Activated T-helper 9 cell treated with anti-CD3 and anti-CD28 coated beads, Interleukin-2, amount 50 U/mL, for 16 hours (primary cell): ENCODE results near the gene GPBAR1.

ENCODE experiments used
- DNase-seq: peaks from one replicate; pipeline ENCODE4 v3.0.0-alpha.2; 2020; ENCODE audit warnings: low read depth

Gene GPBAR1

GRCh38 chr2:218244204-218244603, 16.6 kb upstream of the GPBAR1 start:
- no peak for DNase-seq

DNA sequence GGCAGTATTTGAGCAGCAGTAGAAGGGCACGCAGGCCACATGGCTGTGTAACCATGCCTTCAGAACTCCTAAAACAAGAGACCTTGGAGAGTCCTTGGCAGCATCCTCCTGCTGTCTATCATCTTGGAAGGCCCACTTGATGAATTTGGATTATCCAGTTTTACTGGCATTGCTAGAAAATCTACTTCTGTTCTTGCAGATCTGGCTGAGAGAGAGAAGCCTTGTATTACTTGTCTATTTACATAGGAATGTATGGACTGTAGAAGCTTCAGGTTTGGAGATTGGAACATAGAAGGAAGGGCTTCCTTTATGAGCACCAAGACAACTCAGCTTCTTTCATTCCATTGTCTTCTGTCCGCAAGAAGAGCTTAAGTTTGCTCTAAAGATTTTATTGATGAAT, 16.1 kb upstream of the GPBAR1 start:
- no peak for DNase-seq

DNA sequence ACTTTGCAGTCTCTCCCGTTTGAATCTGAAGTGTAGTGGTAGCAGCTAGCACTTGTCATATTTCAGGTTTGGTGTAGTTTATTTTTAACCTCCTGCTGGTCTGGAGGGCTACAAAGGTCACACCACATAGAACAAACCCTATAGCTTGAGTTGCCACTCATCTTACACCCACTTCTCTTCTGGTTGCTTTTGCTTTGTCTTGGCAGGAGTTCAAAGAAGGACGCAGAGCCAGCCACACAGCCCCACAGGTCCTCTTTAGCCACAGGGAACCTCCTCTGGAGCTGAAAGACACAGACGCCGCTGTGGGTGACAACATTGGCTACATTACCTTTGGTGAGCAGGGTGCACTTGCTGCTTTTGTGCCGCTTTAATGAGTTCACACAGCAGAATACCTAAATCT, 15.6 kb upstream of the GPBAR1 start:
- no peak for DNase-seq

DNA sequence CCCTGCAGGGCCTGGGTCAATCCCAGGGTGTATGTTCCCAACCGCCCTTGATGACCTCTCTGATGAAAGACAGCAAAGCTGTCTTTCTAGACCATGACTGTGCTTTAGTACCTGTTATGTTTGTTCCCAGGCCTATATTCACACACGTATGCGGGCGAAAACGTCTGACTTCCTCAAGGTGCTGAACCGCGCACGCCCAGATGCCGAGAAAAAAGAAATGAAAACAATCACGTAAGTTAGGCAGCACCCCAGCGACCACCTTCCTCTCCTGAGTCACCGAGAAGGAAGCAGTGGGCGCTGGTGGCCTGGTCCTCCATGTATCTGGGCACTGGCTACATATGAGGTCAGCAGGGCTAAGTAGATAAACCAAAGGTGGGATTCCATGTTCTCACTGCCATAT, 11.1 kb upstream of the GPBAR1 start:
- no peak for DNase-seq

DNA sequence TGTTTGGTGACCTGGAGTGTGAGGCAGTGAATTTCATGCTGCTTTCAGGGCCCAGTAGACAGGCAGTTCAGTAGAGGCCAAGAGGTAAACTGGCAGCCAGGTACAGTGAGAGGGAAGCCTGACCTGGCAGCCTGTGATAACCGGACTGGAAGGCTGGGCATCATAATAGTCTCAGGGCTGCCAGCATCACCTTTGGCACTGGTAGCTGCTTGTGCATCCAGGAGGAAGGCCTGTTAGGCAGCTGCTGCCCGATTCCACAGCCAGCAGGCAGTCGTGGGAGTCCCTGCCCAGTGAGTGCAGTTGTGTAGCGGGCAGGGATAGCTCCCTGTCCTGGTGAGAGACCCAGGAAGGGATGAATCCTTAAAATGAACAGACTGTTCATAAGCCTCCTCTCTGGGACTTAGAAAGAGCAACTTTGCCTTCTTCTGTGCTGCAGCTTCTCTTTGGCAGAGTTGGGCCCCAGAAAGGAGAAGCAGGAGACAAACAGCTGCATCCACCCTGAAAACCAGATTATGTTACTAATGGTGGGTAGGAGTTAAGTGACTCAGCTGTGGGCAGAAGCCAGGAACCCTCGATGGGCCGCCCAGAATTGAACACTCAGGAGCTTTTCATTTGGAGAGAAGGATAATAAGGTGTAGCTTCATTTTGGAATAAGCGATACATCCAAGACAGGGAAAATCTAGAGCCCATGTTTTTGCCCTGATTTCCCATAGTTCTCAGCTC, 8.1 kb upstream of the GPBAR1 start:
- no peak for DNase-seq

DNA sequence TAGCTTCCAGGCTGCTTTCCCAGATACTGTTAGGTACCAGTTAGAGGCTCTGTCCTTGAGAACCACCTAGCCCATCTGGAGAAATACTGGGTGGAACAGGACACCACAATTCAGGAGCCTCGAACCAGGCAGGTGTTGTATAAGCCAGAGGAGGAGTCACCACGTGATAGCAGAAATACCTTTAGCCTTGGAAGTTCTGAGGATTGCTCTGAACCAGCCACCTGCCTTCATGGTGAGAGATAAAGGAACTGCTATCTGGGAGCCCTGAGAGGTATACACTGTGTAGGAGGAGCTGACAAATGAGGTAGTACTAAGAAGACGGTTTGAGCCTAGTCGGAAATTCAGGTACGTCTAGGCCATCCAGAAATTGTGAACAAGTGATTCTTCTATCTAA, 7.6 kb upstream of the GPBAR1 start:
- no peak for DNase-seq

- DNase-seq: no peak
Measured at GRCh38 chr2:218255446-218255845, 5.4 kb upstream of the GPBAR1 start.

DNA sequence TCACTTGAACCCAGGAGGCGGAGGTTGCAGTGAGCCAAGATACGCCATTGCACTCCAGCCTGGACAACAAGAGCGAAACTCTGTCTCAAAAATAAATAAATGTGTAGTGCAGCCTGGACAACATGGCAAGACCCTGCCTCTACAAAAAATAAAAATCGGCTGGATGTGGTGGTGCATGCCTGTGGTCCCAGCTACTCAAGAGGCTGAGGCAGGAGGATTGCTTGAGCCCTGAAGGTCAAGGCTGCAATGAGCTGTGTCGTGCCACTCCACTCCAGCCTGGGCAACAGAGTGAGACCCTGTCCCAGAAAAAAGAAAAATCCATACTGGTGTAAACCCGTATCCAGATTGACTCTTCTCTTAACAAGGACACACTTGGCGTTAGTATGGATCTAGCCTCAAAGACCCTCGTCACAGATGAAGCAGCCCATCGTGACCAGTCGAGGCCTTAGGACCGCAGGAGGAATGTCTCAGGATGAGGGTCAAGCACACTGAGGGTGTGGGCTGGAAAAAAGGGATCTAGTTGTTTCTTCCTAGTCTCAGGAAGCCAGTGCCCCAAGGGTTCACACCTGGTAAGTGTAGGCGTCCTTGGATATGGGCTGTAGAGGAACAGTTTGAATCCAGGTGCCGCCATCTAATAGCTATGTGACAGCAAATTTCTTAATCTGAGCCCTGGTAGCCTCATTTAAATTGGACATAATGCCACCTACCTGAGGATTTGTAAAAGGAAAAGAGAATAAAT, 4.0 kb upstream of the GPBAR1 start:
- DNase-seq: no peak

- DNase-seq: peak; percentile 51
Measured at GRCh38 chr2:218257390-218257981, 3.3 kb upstream of the GPBAR1 start.

DNA sequence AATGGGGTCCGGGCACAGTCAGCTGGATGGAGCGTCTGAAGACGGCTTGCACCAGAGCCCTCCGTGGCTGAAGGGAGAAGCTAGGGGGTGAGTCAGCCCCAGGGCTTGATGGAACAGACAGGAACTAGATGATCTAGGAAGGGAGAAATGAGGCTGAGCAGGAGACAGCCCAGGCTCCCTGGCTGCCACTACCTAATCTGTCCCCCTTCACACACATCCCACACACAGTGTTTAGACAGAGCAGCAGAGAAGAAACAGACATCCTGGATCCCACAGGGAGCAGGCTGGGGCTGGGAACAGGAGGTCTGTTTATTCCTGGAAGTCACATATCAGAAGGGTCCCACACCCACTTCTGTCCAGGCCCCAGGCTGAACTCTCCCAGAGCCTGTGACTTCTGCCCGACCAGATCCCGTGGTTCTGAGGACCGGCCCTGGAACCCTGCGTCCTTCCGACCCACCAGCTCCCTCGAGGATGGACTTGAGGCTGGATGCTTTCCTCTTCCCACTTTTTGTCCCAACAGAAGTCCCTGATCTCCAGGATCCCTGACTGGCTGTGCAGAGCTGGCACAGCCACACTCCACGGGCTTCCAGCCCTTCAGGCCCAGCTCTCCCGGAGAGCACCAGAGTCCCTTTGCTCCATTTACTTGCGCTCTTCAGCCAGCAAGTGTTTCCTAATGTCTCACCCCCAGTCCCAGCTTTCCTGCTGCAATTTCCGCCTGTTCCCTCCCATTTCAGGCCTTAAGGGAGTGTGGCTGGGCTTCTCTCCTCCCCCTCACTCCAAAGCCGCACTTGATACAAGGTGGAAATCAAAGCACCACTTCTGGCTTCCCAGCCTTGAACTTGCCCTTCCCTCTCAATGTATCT, 1.5 kb upstream of the GPBAR1 start:
- DNase-seq: no peak

GRCh38 chr2:218260166-218260565, 649 bp upstream of the GPBAR1 start:
- no peak for DNase-seq

DNA sequence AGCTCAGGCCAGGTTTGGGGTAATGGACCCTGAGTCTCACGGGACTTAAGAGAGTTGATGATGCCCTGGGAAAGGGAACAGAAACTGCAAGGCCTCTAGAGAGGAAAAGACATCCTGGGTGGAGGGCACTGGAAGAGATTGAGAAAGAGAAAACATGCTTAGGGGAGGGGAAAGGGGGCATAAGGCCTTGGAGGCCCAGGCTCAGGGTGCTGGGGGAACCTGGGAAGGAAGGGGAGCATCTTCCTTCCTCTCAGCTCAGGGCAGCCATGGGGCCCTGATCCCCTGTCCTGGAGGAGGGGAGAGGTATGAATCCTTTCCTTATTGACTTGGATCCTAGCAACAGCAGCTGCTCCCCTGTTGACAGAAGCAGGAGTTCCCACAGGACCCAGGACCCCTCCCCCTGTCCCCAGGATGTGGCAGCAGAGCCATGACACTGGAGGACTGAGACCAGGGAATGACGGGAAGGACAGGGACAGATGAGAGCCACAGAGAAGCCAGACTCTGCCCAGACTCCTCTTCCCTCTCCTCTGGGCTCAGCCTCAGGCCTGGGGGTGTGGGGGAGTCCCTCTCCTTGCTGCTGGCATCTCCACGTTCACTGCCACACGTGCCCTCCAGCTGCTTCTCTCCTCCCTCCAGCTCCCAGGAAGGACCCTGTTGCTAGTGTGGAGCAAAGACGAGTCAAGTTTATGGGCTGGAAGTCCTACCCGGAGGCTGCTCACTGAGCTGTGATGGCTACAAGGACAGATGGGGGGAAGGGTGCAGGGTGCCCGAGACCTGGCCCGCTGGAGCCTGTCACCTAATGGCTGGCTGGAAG, 815 bp downstream of the GPBAR1 start:
- DNase-seq: no peak

DNA sequence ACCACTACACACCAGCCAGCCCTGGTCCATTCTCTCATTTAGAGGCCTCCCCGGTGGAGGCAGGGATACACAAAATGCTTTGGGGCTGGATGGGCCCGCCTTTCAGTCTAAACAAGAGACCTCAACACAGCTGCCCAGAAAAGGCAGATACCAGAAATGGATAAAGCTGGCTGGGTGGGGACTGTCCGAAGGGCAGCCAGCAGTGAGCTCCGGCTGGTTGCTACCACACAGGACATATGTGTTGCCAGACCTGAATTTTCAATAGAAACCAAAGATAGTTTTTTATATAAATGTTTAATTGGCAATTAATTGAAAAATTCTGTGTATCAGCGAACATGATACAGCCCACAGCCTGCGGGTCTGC, 1.4 kb downstream of the GPBAR1 start:
- no peak for DNase-seq

GRCh38 chr2:218262631-218263586, 2.1 kb downstream of the GPBAR1 start:
- DNase-seq: no peak

- DNase-seq: no peak
Measured at GRCh38 chr2:218263817-218264641, 3.2 kb downstream of the GPBAR1 start.

GRCh38 chr2:218264773-218265561, 4.2 kb downstream of the GPBAR1 start:
- no peak for DNase-seq

GRCh38 chr2:218265626-218266025, 4.8 kb downstream of the GPBAR1 start:
- DNase-seq: no peak

GRCh38 chr2:218266316-218266979, 5.6 kb downstream of the GPBAR1 start:
- DNase-seq: no peak
